Tibial nerve (tissue), 4 donors: ENCODE results near the gene SPINDOC. TPM values are rescaled to one million over a fixed set of nuclear protein-coding genes. Genes with fewer than 3 reads are reported as not detected.
A peak's percentile ranks its signal among the peaks of the same experiment; 100 is the strongest.

ENCODE experiments used
- DNase-seq, 2 donors: peaks; one replicate each; pipeline ENCODE4 v3.0.0-alpha.2; 2019; ENCODE audit warnings: low spot score in 2 of 2
- H3K27ac ChIP-seq, 4 donors: fragments of 200-600 bp; sonication (generic) in 3 of 4; one replicate each; pipeline ENCODE4 v1.5.1; 2017 to 2019; ENCODE audit warnings: mild to moderate bottlenecking in 1 of 4
- H3K27me3 ChIP-seq, 2 donors: fragments of 200-600 bp; sonication (generic) in 1 of 2; one replicate each; pipeline versions ENCODE4 v1.5.1 to v1.6.0; 2017 to 2019
- H3K36me3 ChIP-seq, 3 donors: fragments of 200-600 bp; sonication (generic); one replicate each; pipeline ENCODE4 v1.5.1; 2018 to 2019
- H3K4me1 ChIP-seq, 4 donors: fragments of 200-600 bp; sonication (generic) in 3 of 4; one replicate each; pipeline ENCODE4 v1.5.1; 2017 to 2019
- H3K4me3 ChIP-seq, 4 donors: fragments of 200-600 bp; sonication (generic) in 3 of 4; one replicate each; pipeline ENCODE4 v1.5.1; 2017 to 2019; ENCODE audit warnings: mild to moderate bottlenecking in 1 of 4, moderate library complexity in 1 of 4
- H3K9me3 ChIP-seq, 4 donors: fragments of 200-600 bp; sonication (generic) in 3 of 4; one replicate each; pipeline ENCODE4 v1.5.1; 2017 to 2019
- CTCF ChIP-seq, 5 experiments: fragments of 200-600 bp in 3 of 5; fragments of 450-650 bp in 2 of 5; sonication (generic) in 3 of 5; IDR thresholded peaks; one replicate each; pipeline ENCODE4 v1.5.1; 2016 to 2019; ENCODE audit warnings: antibody characterized with exemption in 5 of 5, mild to moderate bottlenecking in 3 of 5, moderate library complexity in 2 of 5
- EP300 ChIP-seq, 2 donors: sonication (generic); formaldehyde crosslinking; IDR thresholded peaks; one replicate each; pipeline ENCODE4 v1.6.1; 2017; ENCODE audit warnings: antibody characterized with exemption in 2 of 2, mild to moderate bottlenecking in 1 of 2
- POLR2A ChIP-seq, 2 donors: fragments of 450-650 bp; IDR thresholded peaks; one replicate each; pipeline ENCODE4 v1.6.1; 2017; ENCODE audit warnings: antibody characterized with exemption in 2 of 2, mild to moderate bottlenecking in 2 of 2, moderate library complexity in 2 of 2
- WGBS, 2 donors: methylation state at CpG; one replicate each; pipeline ENCODE4 v1.1.5; 2018; 5-methylcytosine and 5-hydroxymethylcytosine counted together
- total RNA-seq, 4 donors: library from RNA; depleted of rRNA; stranded (reverse); fragments of >200 nt; gene quantifications; one replicate each; pipeline ENCODE4 v1.1.0, GENCODE V29; 2016

Gene SPINDOC
- total RNA-seq, 4 donors from 2014 or later, result 5.5 to 14.7 (median 10.0) TPM

- no peaks in the 10 kb centered on the region for H3K27me3 ChIP-seq
- peaks cover 0 to 70% (median 38%) of the 10 kb centered on the region in 4 donors for H3K4me1 ChIP-seq
- H3K36me3 ChIP-seq, result no peaks in the 10 kb centered on the region
- peak overlapping the region in 3 of 4 donors; percentile 82 to 95 (median 92) for H3K27ac ChIP-seq
- 75 to 80% methylated on average over 13 to 18 of the region's 18 CpGs for WGBS, 2 donors
- TF ChIP-seq POLR2A (IDR thresholded peaks at IDR 0.05) (no peak), EP300 (IDR thresholded peaks at IDR 0.05) (no peak), CTCF (IDR thresholded peaks at IDR 0.05) (no peak)
- no peaks in the 10 kb centered on the region for H3K9me3 ChIP-seq
- no peak overlapping the region for H3K4me3 ChIP-seq
- DNase-seq, result no peak
Observed at GRCh38 chr11:63765688-63766241, 47.5 kb upstream of the SPINDOC start.

GRCh38 chr11:63766531-63767235 lies 46.6 kb upstream of the SPINDOC start:
- peaks cover 0 to 69% (median 38%) of the 10 kb centered on the region in 4 donors for H3K4me1 ChIP-seq
- peak overlapping the region in 3 of 4 donors; percentile 82 to 95 (median 92) for H3K27ac ChIP-seq
- H3K36me3 ChIP-seq, result no peaks in the 10 kb centered on the region
- DNase-seq, result no peak
- TF ChIP-seq EP300 (IDR thresholded peaks at IDR 0.05), result no peak
- no peak for TF ChIP-seq CTCF (IDR thresholded peaks at IDR 0.05)
- no peak for TF ChIP-seq POLR2A (IDR thresholded peaks at IDR 0.05)
- H3K4me3 ChIP-seq, result peak overlapping the region in 3 of 4 donors; percentile 68 to 86 (median 84)
- no peaks in the 10 kb centered on the region for H3K9me3 ChIP-seq
- H3K27me3 ChIP-seq, result no peaks in the 10 kb centered on the region
- 36 to 39% methylated on average over 7 of the region's 7 CpGs for WGBS, 2 donors

GRCh38 chr11:63767267-63767564 lies 46.0 kb upstream of the SPINDOC start:
- H3K27me3 ChIP-seq, result no peaks in the 10 kb centered on the region
- no peak for DNase-seq
- H3K9me3 ChIP-seq, result no peaks in the 10 kb centered on the region
- no peak for TF ChIP-seq CTCF (IDR thresholded peaks at IDR 0.05)
- peaks cover 0 to 64% (median 36%) of the 10 kb centered on the region in 4 donors for H3K4me1 ChIP-seq
- H3K36me3 ChIP-seq, result no peaks in the 10 kb centered on the region
- WGBS, 2 donors, result 7 to 17% methylated on average over 4 of the region's 4 CpGs
- H3K4me3 ChIP-seq, result peak overlapping the region; percentile 57 to 86 (median 76)
- peak overlapping the region; percentile 65 to 95 (median 87) for H3K27ac ChIP-seq

GRCh38 chr11:63767565-63768236 lies 45.6 kb upstream of the SPINDOC start:
- TF ChIP-seq EP300 (IDR thresholded peaks at IDR 0.05) (peak in 1 of 2 donors; percentile 52), POLR2A (IDR thresholded peaks at IDR 0.05) (no peak), CTCF (IDR thresholded peaks at IDR 0.05) (no peak)
- 0% methylated on average over 32 to 34 of the region's 34 CpGs for whole genome bisulfite sequencing, 2 donors
- H3K9me3 ChIP-seq, result no peaks in the 10 kb centered on the region
- no peaks in the 10 kb centered on the region for H3K27me3 ChIP-seq
- no peaks in the 10 kb centered on the region for H3K36me3 ChIP-seq
- peak overlapping the region; percentile 65 to 95 (median 87) for H3K27ac ChIP-seq
- peaks cover 0 to 59% (median 34%) of the 10 kb centered on the region in 4 donors for H3K4me1 ChIP-seq
- H3K4me3 ChIP-seq, result peak overlapping the region; percentile 57 to 86 (median 76)
- peak; percentile 39 to 73 for DNase-seq
